SK-N-SH (cell line): ENCODE results near the gene IGF2BP3. TPM values are rescaled to one million over a fixed set of nuclear protein-coding genes. Genes with fewer than 3 reads are reported as not detected.

ENCODE experiments used
- CTCF ChIA-PET: fragments of 300-600, 350-600 bp; formaldehyde crosslinking; extraction: SDS; loops from one replicate; lab custom pipeline; 2021; lab: Yijun Ruan, JAX
- POLR2A ChIA-PET: fragments of 350-600 bp; sonication (Branson Sonifier 250); formaldehyde crosslinking; extraction: SDS; loops from one replicate; lab custom pipeline; 2020; ENCODE audit warnings: antibody characterized with exemption, inconsistent platforms; lab: Yijun Ruan, JAX
- DNase-seq: peaks from one replicate; pipeline ENCODE4 v3.0.0; 2012
- H2AFZ ChIP-seq: fragments of 200-600 bp; sonication (generic); 2 replicates; pipeline ENCODE4 v1.8.1; 2016; ENCODE audit warnings: antibody characterized with exemption, mild to moderate bottlenecking, low read depth
- H3F3A ChIP-seq: fragments of 200-600 bp; sonication (generic); replicated peaks from 2 replicates; pipeline ENCODE3; 2016; ENCODE audit warnings: antibody characterized with exemption, mild to moderate bottlenecking; ENCODE audit not compliant: insufficient read depth
- H3K27ac ChIP-seq, 2 experiments: fragments of 200-500 bp in 1 of 2; fragments of 200-600 bp in 1 of 2; sonication (Bioruptor generic) in 1 of 2; sonication (generic), shearing (Covaris generic) in 1 of 2; 2 replicates each; pipeline versions ENCODE4 v1.5.1 to v1.6.1; 2014 to 2016; ENCODE audit warnings: low read depth in 2 of 2, inconsistent platforms in 1 of 2, low read length in 1 of 2, mild to moderate bottlenecking in 1 of 2, mixed read lengths in 1 of 2
- H3K27me3 ChIP-seq: fragments of 200-600 bp; sonication (generic), shearing (Covaris generic); 2 replicates; pipeline ENCODE4 v1.6.1; 2016; ENCODE audit warnings: mixed run types; ENCODE audit not compliant: insufficient read depth
- H3K36me3 ChIP-seq, 2 experiments: fragments of 200-500 bp in 1 of 2; fragments of 200-600 bp in 1 of 2; sonication (Bioruptor generic) in 1 of 2; sonication (generic) in 1 of 2; replicated peaks in 1 of 2; 2 replicates each; pipeline versions ENCODE3 to v1.5.1; 2014 to 2016; ENCODE audit warnings: low read length in 1 of 2, mild to moderate bottlenecking in 1 of 2; ENCODE audit not compliant: insufficient read depth in 2 of 2, control insufficient read depth in 1 of 2
- H3K4me1 ChIP-seq, 2 experiments: fragments of 200-500 bp in 1 of 2; fragments of 200-600 bp in 1 of 2; sonication (Bioruptor generic) in 1 of 2; sonication (generic), shearing (Covaris generic) in 1 of 2; 2 replicates each; pipeline versions ENCODE4 v1.5.1 to v1.6.1; 2014 to 2016; ENCODE audit warnings: low read depth in 1 of 2, low read length in 1 of 2, mixed run types in 1 of 2; ENCODE audit not compliant: insufficient read depth in 2 of 2, control insufficient read depth in 1 of 2
- H3K4me2 ChIP-seq: fragments of 200-600 bp; sonication (generic), shearing (Covaris generic); 2 replicates; pipeline ENCODE4 v1.6.1; 2017; ENCODE audit warnings: mixed run types
- H3K4me3 ChIP-seq, 2 experiments: fragments of 200-500 bp in 1 of 2; fragments of 200-600 bp in 1 of 2; sonication (Bioruptor generic) in 1 of 2; sonication (generic), shearing (Covaris generic) in 1 of 2; 2 replicates each; pipeline versions ENCODE4 v1.5.1 to v1.8.1; 2014 to 2016; ENCODE audit warnings: low read depth in 2 of 2, inconsistent platforms in 1 of 2, low read length in 1 of 2, mild to moderate bottlenecking in 1 of 2, mixed read lengths in 1 of 2, moderate library complexity in 1 of 2
- H3K79me2 ChIP-seq: fragments of 200-600 bp; sonication (generic); 2 replicates; pipeline ENCODE4 v1.8.1; 2017; ENCODE audit warnings: mild to moderate bottlenecking; ENCODE audit not compliant: insufficient read depth
- H3K9ac ChIP-seq: fragments of 200-600 bp; sonication (generic); 2 replicates; pipeline ENCODE4 v1.6.1; 2017; ENCODE audit warnings: mixed run types
- H3K9me2 ChIP-seq: fragments of 200-600 bp; sonication (generic); 2 replicates; pipeline ENCODE4 v1.6.1; 2017; ENCODE audit warnings: mixed run types
- H3K9me3 ChIP-seq: fragments of 200-600 bp; sonication (generic); 2 replicates; pipeline ENCODE4 v1.6.1; 2017; ENCODE audit warnings: mixed run types, mild to moderate bottlenecking, moderate library complexity
- H4K20me1 ChIP-seq: fragments of 200-600 bp; sonication (generic); 2 replicates; pipeline ENCODE4 v1.6.1; 2017; ENCODE audit warnings: mild to moderate bottlenecking, mixed run types; ENCODE audit not compliant: insufficient read depth
- CHD2 ChIP-seq: fragments of 150-350 bp; IDR thresholded peaks from 2 replicates; pipeline ENCODE4 v1.6.1; 2018; ENCODE audit warnings: low read length; ENCODE audit not compliant: partially characterized antibody
- ELF1 ChIP-seq: IDR thresholded peaks from 2 replicates; pipeline ENCODE4 v1.4.0; 2012
- EP300 ChIP-seq, 2 experiments: IDR thresholded peaks; 2 replicates each; pipeline versions ENCODE4 v1.4.0 to v1.6.1; 2012; ENCODE audit warnings: borderline replicate concordance in 1 of 2, low read depth in 1 of 2, low read length in 1 of 2
- EZH2phosphoT487 ChIP-seq: fragments of 200-600 bp; sonication (generic); IDR thresholded peaks from 2 replicates; pipeline ENCODE4 v1.6.1; 2017; ENCODE audit warnings: low read depth, mixed run types, mild to moderate bottlenecking, antibody characterized with exemption, moderate library complexity, borderline replicate concordance
- FOXM1 ChIP-seq: IDR thresholded peaks from 2 replicates; pipeline ENCODE4 v1.4.0; 2012; ENCODE audit warnings: low read depth, mild to moderate bottlenecking
- GABPA ChIP-seq: IDR thresholded peaks from 2 replicates; pipeline ENCODE4 v1.4.0; 2012; ENCODE audit warnings: low read depth, mild to moderate bottlenecking
- JUND ChIP-seq: IDR thresholded peaks from 2 replicates; pipeline ENCODE4 v1.4.0; 2012
- MEF2A ChIP-seq: IDR thresholded peaks from 2 replicates; pipeline ENCODE4 v1.4.0; 2012; ENCODE audit warnings: low read depth, borderline replicate concordance
- MXI1 ChIP-seq: IDR thresholded peaks from 2 replicates; pipeline ENCODE4 v1.6.1; 2012; ENCODE audit warnings: mild to moderate bottlenecking, low read depth, low read length, improper control_type of control experiment
- NFIC ChIP-seq: IDR thresholded peaks from 2 replicates; pipeline ENCODE4 v1.4.0; 2012; ENCODE audit warnings: borderline replicate concordance
- PBX3 ChIP-seq: IDR thresholded peaks from 2 replicates; pipeline ENCODE4; 2012
- POLR2AphosphoS5 ChIP-seq: IDR thresholded peaks from 2 replicates; pipeline ENCODE4 v1.6.1; 2012; ENCODE audit warnings: low read depth, low read length
- RAD21 ChIP-seq: IDR thresholded peaks from 2 replicates; pipeline ENCODE4 v1.6.1; 2012; ENCODE audit warnings: mild to moderate bottlenecking, low read length
- RFX5 ChIP-seq: IDR thresholded peaks from 2 replicates; pipeline ENCODE4 v1.6.1; 2012; ENCODE audit warnings: mild to moderate bottlenecking, improper control_type of control experiment, low read length
- RXRA ChIP-seq: IDR thresholded peaks from 2 replicates; pipeline ENCODE4 v1.4.0; 2012; ENCODE audit warnings: low read depth, mild to moderate bottlenecking, borderline replicate concordance
- YY1 ChIP-seq: IDR thresholded peaks from 2 replicates; pipeline ENCODE4 v1.4.0; 2012; ENCODE audit warnings: low read depth, mild to moderate bottlenecking
- WGBS: methylation state at CpG from one replicate; pipeline ENCODE4 v1.1.6; 2017; ENCODE audit warnings: low lambda C conversion rate; 5-methylcytosine and 5-hydroxymethylcytosine counted together
- polyA plus RNA-seq, 3 experiments: library from polyadenylated mRNA; depleted of rRNA; stranded (reverse); fragments of >200 nt; gene quantifications; 2 replicates each; pipeline ENCODE4 v1.2.3, GENCODE V29; 2012
- TF ChIP-seq, protein P1 (sequence below): IDR thresholded peaks from 2 replicates; pipeline ENCODE4 v1.4.0; 2012; ENCODE audit warnings: low read depth, borderline replicate concordance
- TF ChIP-seq, protein P2 (sequence below): IDR thresholded peaks from 2 replicates; pipeline ENCODE4 v1.4.0; 2012; ENCODE audit warnings: low read depth, borderline replicate concordance
- TF ChIP-seq, protein P3 (sequence below): fragments of 150-350 bp; IDR thresholded peaks from 2 replicates; pipeline ENCODE4 v1.6.1; 2016; ENCODE audit warnings: mild to moderate bottlenecking, low read depth, low read length
- TF ChIP-seq, protein P4 (sequence below): IDR thresholded peaks from 2 replicates; pipeline ENCODE4 v1.4.0; 2012; ENCODE audit warnings: low read depth

Gene IGF2BP3
- polyA plus RNA-seq, 1 of the 3 experiments (the other 2 are of a cell fraction) = 34.4 TPM

DNA sequence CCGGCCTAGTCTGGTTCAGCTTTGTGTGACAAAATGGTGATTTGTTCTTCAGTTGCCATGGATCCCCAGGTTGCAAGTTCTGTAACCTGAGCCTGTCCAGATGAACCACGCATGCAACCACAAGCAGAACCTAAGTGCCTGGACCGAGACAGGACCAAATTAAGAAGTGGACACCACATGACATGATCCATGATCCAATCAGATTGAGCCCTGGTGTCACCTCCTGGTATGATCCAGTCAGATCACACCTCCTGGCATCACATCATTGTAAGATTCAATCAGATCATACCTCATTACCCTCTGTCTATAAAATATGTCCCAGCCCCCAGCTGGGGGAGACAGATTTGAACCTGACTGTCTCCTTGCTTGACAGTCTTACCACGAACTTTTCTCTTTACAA lies 101.2 kb downstream of the IGF2BP3 start (continued):
- TF ChIP-seq, protein P1, sequence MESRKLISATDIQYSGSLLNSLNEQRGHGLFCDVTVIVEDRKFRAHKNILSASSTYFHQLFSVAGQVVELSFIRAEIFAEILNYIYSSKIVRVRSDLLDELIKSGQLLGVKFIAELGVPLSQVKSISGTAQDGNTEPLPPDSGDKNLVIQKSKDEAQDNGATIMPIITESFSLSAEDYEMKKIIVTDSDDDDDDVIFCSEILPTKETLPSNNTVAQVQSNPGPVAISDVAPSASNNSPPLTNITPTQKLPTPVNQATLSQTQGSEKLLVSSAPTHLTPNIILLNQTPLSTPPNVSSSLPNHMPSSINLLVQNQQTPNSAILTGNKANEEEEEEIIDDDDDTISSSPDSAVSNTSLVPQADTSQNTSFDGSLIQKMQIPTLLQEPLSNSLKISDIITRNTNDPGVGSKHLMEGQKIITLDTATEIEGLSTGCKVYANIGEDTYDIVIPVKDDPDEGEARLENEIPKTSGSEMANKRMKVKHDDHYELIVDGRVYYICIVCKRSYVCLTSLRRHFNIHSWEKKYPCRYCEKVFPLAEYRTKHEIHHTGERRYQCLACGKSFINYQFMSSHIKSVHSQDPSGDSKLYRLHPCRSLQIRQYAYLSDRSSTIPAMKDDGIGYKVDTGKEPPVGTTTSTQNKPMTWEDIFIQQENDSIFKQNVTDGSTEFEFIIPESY = no peak
- TF ChIP-seq, all 33 proteins: peak for 0

DNA sequence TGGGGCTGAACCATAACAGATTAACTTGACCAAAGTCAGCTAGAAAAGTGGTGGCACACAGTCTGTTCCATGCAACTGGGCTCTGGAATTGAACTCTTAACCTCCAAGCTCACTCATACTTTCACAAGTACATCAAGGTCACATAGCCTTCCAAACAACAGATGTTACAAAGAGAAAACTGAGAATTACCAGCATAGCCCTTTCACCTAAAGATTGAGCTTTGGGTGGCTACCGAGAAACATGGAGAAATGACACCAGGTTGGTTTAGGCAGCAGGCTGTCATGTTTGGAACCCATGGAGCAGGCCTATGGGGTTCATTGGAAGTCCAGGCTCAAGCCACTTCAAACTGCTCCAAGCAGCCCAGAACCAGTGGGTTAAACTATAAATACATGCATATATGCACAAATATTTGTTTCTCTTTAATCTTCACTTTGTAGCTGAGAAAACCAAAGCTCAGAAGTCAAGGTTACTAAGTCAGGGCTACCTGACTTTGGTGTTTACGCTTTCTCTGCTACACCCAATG lies 112.1 kb downstream of the IGF2BP3 start:
- no peaks in the 10 kb centered on the region for H3K9me2 ChIP-seq
- ChIA-PET CTCF (interaction anchor here (0.6 to 2.6 kb wide), 27 partner anchors 8 to 1616 kb away, joined by 3 to 12 read pairs (median 3); no protein-coding TSS in a partner anchor), POLR2A (interaction anchor here (1.3 kb wide), 1 partner anchor 173 kb away, joined by 3 read pairs; no protein-coding TSS in a partner anchor)
- H3K27ac ChIP-seq = peak overlapping the region in 1 of 2 experiments; percentile 58; a peak in 1 of 4 replicates
- no peak overlapping the region for H2AFZ ChIP-seq
- no peak for TF ChIP-seq JUND
- TF ChIP-seq FOXM1 = no peak
- no peak for TF ChIP-seq ELF1
- TF ChIP-seq, protein P2, sequence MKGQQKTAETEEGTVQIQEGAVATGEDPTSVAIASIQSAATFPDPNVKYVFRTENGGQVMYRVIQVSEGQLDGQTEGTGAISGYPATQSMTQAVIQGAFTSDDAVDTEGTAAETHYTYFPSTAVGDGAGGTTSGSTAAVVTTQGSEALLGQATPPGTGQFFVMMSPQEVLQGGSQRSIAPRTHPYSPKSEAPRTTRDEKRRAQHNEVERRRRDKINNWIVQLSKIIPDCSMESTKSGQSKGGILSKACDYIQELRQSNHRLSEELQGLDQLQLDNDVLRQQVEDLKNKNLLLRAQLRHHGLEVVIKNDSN = no peak
- TF ChIP-seq NFIC = no peak
- TF ChIP-seq, protein P3, sequence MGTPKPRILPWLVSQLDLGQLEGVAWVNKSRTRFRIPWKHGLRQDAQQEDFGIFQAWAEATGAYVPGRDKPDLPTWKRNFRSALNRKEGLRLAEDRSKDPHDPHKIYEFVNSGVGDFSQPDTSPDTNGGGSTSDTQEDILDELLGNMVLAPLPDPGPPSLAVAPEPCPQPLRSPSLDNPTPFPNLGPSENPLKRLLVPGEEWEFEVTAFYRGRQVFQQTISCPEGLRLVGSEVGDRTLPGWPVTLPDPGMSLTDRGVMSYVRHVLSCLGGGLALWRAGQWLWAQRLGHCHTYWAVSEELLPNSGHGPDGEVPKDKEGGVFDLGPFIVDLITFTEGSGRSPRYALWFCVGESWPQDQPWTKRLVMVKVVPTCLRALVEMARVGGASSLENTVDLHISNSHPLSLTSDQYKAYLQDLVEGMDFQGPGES = no peak
- TF ChIP-seq, protein P4, sequence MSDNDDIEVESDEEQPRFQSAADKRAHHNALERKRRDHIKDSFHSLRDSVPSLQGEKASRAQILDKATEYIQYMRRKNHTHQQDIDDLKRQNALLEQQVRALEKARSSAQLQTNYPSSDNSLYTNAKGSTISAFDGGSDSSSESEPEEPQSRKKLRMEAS = no peak
- TF ChIP-seq PBX3 = no peak
- TF ChIP-seq MEF2A = no peak
- TF ChIP-seq POLR2AphosphoS5 = no peak
- TF ChIP-seq, protein P1 = no peak
- no peak for TF ChIP-seq YY1
- no peak for TF ChIP-seq CHD2
- TF ChIP-seq MXI1 = no peak
- no peak for TF ChIP-seq RAD21
- no peak for TF ChIP-seq RFX5
- no peak for TF ChIP-seq EZH2phosphoT487
- no peak for TF ChIP-seq GABPA
- TF ChIP-seq RXRA = no peak
- TF ChIP-seq EP300 (IDR thresholded peaks at IDR 0.05; ENCODE audit: borderline replicate concordance in 1 of 2, low read depth in 1 of 2, low read length in 1 of 2) = no peak
- H3F3A ChIP-seq = peaks cover 31% of the 10 kb centered on the region
- H3K27me3 ChIP-seq = no peaks in the 10 kb centered on the region
- H3K4me1 ChIP-seq = peaks cover 0 to 11% of the 10 kb centered on the region in 2 experiments; a peak in 1 of 4 replicates
- no peak overlapping the region for H3K4me3 ChIP-seq
- WGBS = 99% methylated on average over 2 of the region's 2 CpGs
- H4K20me1 ChIP-seq = peaks cover 10% of the 10 kb centered on the region; the same call in 1 of the 2 replicates
- peaks cover 73% of the 10 kb centered on the region for H3K79me2 ChIP-seq
- no peaks in the 10 kb centered on the region for H3K9me3 ChIP-seq
- peak overlapping the region; percentile 56; the same call in 1 of the 2 replicates for H3K4me2 ChIP-seq
- H3K9ac ChIP-seq = no peak overlapping the region
- DNase-seq = no peak
- peaks cover 17 to 30% of the 10 kb centered on the region in 2 experiments for H3K36me3 ChIP-seq
